ACHN (cell line): ENCODE data around the gene FYB1.

Experiments used
- DNase-seq: peaks from one replicate; pipeline ENCODE4 v3.0.0-alpha.2; 2015
- in situ Hi-C: cut with HindIII; loops from 2 replicates; pipeline ENCODE4 v1.10.0; 2017; ENCODE audit warnings: low sequenced_read_pairs, low pct_ligation_motif_present, low pct_unique_long_range_greater_than_20kb

The FYB1 gene

GRCh38 chr5:39076757-39077728, 142.3 kb downstream of the FYB1 start:
- DNase-seq, result peak; percentile 58
- in situ Hi-C loops, result no loop called here

GRCh38 chr5:39076101-39076756, 143.1 kb downstream of the FYB1 start:
- no peak for DNase-seq
- in situ Hi-C loops, result no loop called here

- in situ Hi-C loops, result no loop called here
- DNase-seq, result peak; percentile 86
Measured at GRCh38 chr5:39074017-39074814, 145.1 kb downstream of the FYB1 start, which contains the start of gene RICTOR. TSS of gene RICTOR (minus strand) at chr5:39074399. CDS start at chr5:39074377, 22 bp downstream.

DNA sequence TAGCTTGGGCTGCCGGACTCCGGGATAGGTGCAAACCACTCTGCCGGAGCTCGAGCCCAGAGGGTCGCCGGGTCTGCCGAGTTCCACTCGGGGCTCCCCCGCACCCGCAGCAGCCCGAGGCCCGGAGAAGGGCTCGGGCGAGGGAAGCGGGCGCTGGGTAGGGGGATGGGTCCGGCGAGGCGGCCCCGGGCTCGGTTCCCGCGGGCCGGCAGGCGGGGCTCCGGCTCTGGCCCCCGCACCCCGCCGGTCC, 145.7 kb downstream of the FYB1 start:
- in situ Hi-C loops, result no loop called here
- DNase-seq, result no peak

GRCh38 chr5:39072925-39073766, 146.2 kb downstream of the FYB1 start:
- peak; percentile 27 for DNase-seq
- in situ Hi-C loops, result no loop called here

GRCh38 chr5:39068099-39068498, 151.3 kb downstream of the FYB1 start:
- DNase-seq, result no peak
- in situ Hi-C loops, result no loop called here

GRCh38 chr5:39064450-39064849, 154.9 kb downstream of the FYB1 start:
- in situ Hi-C loops, result no loop called here
- DNase-seq, result no peak

DNA sequence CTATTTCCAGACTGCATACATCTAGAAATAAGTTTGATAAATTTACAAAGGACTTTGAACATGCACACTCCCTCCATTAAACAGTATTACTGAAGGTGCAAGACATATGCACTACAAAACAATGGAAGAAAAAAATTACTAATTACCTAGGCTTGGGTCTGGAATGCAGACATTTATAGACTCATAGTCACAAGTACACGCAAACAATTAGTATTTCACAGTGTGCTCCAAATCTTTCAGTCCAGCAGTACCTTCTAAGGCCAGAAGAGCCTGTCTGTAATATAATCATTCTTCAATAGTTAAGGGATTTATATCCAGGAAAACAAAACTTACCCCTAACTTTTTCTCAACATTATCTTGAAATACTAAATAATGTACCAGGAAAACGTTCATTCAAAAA, 156.3 kb downstream of the FYB1 start:
- no peak for DNase-seq
- in situ Hi-C loops, result no loop called here

DNA sequence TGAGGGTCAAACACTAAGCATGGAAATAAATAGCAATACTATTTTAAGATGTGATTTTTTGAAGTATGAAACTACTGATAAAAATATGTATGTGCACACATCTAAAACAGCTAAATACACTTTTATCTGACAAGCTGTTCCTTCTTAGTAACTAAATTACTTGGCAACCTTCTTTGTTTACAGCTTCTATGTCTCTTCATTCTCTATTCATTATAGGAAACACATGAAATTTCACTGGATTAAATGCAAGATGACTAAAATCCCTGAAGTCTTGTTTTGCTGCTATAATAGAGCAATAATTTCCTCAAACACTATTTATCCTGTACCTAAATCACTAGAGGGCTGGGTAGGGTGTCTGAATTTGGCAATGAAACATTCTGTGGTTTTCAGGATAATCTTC, 156.8 kb downstream of the FYB1 start:
- in situ Hi-C loops, result no loop called here
- DNase-seq, result no peak

DNA sequence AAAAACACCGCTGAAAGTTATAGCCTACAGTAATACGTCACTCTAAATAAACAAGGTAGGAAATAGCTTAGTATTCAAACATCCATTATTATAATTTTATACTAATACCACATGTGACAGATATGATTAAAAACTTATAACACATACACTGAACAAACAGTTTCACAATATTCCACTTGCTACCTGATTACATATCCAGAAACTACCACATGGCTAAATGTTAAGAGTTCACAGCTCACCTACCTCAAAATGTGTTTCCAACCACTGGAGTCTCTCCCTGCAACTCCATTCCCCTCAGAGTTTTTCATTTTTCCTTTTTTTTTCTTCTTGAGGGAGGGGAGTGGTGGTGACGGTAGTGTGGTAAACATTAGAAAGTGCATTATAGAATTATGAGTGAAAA, 157.3 kb downstream of the FYB1 start:
- in situ Hi-C loops, result no loop called here
- no peak for DNase-seq

DNA sequence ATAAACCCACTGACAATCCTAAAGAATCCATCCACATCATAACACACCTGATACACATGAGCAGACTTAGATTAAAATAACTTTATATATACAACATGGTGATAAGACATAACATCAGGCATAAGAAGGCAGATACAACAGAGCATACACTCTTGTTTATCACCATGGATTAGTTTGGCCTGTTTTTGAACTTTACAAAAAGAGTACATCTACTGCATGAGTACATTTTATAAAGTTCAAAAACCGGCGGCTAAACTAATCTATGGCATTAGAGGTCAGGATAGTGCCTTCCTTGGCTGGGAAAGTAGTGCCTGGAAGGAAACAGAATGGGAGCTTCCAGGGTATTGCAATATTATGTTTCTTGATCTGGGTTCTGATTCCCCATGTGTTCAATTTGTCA, 160.3 kb downstream of the FYB1 start:
- DNase-seq, result no peak
- in situ Hi-C loops, result no loop called here

- DNase-seq, result no peak
- in situ Hi-C loops, result no loop called here
Measured at GRCh38 chr5:39058178-39058921, 161.0 kb downstream of the FYB1 start.

- no peak for DNase-seq
- in situ Hi-C loops, result no loop called here
Measured at GRCh38 chr5:39057734-39058133, 161.6 kb downstream of the FYB1 start.

DNA sequence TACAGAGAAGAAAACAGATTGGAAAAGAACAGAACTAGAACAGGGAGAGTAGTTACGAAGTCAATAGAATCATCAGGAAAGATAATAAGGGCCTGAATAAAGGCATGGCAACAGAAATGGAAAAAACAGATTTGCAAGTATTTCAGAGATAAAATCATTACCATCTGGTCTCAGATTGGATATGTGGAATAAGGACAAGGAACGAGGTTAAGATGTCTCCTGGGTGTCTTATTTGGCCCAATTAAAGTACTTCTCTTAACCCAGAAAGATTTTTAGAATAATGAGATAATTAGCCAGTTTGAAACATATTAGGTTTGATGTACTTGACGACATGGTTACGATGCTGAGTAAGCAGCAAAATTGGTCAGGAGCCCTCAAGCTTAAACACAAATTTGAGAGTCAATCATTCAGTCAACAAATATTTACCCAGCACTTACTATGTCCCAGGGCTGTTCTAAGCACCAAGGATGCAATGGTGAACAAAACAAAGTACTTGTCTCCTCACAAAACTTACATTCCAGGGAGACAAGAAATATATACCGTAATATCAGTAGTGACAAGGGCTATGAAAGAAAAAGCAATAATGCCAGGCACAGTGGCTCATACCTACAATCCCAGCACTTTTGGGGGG, 163.5 kb downstream of the FYB1 start:
- no peak for DNase-seq
- in situ Hi-C loops, result no loop called here
